GM12874 (cell line): ENCODE measurements around the gene MAP4K2.

Experiments used
- CTCF ChIP-seq: IDR thresholded peaks from 2 replicates; pipeline ENCODE4 v1.5.1; 2011; ENCODE audit warnings: low read depth, mild to moderate bottlenecking, control low read depth, low read length, moderate library complexity; ENCODE audit not compliant: insufficient read depth

MAP4K2 gene

GRCh38 chr11:64759722-64760719, 43.0 kb downstream of the MAP4K2 start, which contains the start of gene PYGM:
Gene PYGM (minus strand): TSS chr11:64759974. CDS start chr11:64759898, 76 bp downstream.
- TF ChIP-seq CTCF: no peak

- no peak for TF ChIP-seq CTCF
Observed at GRCh38 chr11:64759131-64759721, 43.8 kb downstream of the MAP4K2 start.

- no peak for TF ChIP-seq CTCF
Observed at GRCh38 chr11:64758330-64759079, 44.5 kb downstream of the MAP4K2 start.

GRCh38 chr11:64757549-64758329, 45.3 kb downstream of the MAP4K2 start:
- no peak for TF ChIP-seq CTCF

- TF ChIP-seq CTCF: no peak
Observed at GRCh38 chr11:64755681-64756361, 47.2 kb downstream of the MAP4K2 start.

- no peak for TF ChIP-seq CTCF
Observed at GRCh38 chr11:64754919-64755662, 47.9 kb downstream of the MAP4K2 start.
